ENCODE measurements around the gene RGS14.
"Not testable (repeated sequence)": the region's sequence is repeated elsewhere in the genome, so short reads cannot be mapped to it uniquely, and the experiment has no call there.

Gene RGS14

DNA sequence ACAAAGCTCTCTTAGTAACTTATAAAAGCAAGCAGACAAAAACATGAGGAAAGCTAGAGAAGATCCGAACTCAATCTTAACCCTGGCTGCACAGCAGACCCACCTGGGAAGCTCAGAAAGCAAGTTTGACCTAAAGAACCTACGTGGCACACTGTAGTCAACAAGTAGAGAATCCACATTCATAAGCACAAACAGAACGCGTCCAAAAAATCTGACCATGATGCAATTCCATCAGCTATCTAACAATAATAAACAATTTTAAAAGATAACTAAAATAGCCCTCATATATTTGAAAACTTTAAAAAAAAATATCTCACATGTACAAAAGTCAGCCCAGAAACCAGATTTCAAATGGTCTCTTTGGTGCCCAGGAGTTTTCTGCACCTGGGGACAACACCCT lies 10.9 kb upstream of the RGS14 start:
- DNase-seq (ENCODE audit: low read depth, low spot score): no peak

DNA sequence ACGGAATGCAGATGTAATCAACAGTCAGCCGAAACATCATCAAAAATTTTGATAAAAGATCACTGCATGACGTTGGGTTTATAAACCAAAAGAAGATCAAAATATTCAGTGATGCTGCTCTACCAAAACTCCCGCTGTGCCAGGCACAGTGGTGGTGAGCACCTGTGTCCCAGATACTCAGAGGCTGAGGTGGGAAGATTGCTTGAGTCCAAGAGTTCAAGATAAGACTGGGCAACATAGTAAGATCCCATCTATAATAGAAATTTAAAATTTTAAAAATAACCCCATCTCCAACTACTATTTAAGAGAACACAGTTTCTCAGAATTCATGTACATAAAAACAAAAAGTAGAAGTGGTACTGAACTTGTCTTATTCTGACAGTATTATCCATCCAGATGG lies 10.0 kb upstream of the RGS14 start:
- DNase-seq (ENCODE audit: low read depth, low spot score): no peak

DNA sequence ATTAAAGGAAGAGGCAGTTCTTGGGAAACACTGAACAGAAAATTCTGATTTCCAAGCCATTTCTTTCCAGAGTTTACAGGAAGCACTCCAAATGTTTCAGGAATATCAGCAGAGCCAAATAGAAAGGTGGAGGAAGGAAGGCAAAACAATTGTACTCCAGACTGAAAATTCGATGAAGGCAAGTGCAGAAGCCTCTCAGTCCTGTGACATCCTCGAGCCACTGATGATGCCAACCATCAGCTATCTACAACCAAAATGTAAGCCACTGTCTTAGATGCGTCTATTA lies 8.4 kb upstream of the RGS14 start:
- DNase-seq (ENCODE audit: low read depth, low spot score): no peak

DNA sequence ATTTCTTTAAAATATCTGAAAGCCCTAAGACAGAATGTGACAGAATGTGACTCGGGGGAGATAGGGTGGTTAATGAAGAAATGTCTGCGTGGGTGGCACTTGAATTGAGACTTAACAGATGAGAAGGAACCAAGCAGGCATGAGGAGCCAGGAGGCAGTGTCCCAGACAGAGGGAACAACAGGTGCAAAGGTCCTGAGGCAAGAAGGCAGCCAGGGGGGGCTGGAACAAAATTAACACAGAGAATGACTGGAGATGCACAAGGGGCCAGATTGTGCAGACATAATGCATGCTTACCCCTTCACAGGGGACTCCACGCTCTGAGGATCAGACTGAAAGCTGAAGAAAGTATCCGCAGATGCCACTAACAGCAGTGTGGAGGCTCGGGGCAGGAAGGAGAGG lies 8.0 kb upstream of the RGS14 start:
- DNase-seq (ENCODE audit: low read depth, low spot score): no peak

DNA sequence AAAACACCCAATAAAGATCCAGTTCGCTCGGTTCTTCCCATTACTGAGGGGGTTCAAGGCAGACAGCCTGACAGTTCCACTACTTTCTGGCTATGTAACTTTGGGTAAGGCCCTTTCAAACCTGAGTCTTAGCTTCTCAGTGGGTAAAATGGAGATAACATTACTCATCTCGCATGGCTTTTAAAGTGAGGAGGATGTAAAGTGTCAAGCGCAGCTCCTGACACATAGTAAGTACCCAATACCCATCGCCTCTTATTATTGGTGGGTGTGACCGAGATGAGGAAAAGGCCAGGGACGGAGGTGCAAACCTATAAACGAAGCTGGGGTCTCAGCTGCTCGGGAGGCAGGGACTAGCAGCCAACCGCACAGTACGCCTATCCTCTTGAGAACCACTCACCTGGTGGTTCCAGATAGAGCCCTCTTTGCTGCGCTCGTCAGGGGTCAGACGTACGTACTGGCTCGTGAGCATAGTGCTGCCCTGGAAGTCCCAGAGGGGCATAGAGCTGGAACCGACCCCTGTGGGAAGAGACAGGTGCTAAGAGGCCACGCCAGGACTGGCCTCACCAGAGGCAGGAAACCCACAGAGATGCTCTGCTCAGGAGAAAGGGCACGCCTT lies 6.8 kb upstream of the RGS14 start:
- DNase-seq (ENCODE audit: low read depth, low spot score): no peak

DNA sequence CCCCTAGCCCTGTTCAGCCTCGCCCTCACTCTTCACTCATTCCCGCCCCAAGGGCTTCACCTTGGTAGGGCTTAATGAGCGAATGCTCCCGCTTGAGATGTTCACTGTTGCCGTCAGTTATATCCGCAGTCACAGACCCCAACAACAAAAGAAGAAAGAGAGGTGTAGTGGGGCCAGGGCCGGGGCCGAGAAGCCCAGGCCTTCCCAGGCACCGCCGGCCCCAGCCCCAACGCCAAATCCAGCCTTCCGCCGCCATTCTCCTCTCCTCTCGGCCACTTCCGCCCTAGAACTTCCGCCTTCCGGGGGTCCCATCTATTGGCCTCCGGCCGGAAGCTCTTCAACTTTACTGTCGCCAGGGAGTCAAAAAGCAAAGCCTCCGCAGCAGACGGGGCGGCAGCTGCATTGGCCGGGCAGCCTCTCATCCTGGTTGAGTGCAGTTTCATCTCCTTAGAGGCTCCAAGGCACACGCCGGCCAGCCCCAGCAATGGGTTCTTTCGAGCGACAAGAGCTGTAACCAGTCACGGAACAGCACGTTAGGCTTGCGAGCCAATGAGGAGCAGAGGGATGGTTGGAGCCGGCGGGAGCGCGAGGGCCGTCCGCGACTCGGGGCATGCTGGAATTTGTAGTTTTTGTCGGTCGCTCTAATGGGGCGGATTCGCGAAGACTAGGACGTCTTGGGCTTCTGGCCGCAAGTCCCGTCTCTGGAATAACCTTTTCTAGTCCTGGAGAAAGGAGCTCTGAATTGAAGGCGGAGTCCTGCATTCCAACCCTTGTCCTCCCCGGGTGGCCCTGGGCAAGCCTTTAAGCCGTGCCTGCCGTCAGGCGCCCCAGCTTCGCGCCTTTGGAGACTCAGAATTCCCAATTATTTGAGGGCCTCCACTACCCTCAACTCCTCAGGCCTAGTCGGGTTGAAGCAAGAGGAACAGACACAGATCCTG lies 6.1 kb upstream of the RGS14 start, which contains the start of gene LMAN2:
Gene LMAN2, minus strand, starts transcription at position 277 of the 938 bp plus-strand sequence. Its CDS starts 21 bp downstream, at position 256.
- DNase-seq (ENCODE audit: low read depth, low spot score): peak; percentile 93

DNA sequence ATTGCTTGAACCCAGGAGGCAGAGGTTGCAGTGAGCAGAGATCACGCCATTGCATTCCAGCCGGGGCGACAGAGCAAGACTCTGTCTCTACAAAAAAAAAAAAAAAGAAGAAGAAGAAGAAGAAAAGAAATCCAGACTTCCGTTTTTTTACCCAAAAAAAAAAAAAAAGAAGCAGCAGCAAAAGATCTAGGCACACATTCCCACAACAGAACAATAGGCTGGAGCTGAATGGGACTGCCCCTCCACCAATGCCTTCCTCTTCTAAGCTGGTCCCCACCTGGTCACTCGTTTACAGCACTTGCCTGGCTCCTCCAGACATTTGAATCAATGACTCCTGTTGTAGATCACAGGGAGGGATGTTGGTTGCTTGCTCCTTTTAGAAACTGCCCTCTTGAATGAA lies 4.6 kb upstream of the RGS14 start:
- no peak for DNase-seq (ENCODE audit: low read depth, low spot score)

DNA sequence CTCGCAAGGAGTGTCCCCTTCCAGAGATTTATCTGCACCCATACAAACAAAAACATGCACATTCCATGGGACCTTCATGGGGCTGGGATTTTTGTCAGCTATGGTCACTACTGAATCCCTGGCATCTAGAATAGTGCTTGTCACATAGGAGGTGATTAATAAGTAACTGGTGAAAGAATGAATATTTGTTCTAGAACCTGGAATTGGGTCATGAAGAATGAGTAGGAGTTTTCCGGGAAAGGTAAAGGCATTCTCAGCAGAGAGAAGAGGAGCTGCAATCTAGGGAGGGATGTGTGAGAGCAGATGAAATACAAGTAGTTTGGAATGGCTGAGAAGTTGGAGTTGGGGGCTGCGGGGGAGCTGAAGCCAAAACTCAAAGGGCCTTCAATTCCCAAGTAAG lies 3.5 kb upstream of the RGS14 start:
- no peak for DNase-seq (ENCODE audit: low read depth, low spot score)

DNA sequence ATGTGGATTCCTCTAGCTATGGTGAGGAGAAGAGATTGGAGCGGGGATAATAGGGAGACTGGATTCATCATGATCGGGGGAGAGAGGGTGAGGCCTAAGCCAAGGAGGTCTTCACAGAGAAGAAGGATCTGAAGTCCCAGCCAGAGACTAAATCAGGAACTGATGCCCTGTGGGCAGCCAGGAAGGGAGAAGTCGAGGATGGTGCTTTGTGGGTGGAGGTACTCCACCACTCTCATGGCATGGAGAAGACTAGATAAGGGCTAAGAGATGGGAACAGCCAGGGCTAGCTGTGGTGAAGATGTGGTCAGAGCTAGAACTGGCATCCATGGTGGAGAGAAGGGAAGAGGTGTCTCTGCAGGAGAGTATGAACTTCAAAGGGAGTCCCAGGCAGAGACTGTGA lies 3.0 kb upstream of the RGS14 start:
- DNase-seq (ENCODE audit: low read depth, low spot score): no peak

DNA sequence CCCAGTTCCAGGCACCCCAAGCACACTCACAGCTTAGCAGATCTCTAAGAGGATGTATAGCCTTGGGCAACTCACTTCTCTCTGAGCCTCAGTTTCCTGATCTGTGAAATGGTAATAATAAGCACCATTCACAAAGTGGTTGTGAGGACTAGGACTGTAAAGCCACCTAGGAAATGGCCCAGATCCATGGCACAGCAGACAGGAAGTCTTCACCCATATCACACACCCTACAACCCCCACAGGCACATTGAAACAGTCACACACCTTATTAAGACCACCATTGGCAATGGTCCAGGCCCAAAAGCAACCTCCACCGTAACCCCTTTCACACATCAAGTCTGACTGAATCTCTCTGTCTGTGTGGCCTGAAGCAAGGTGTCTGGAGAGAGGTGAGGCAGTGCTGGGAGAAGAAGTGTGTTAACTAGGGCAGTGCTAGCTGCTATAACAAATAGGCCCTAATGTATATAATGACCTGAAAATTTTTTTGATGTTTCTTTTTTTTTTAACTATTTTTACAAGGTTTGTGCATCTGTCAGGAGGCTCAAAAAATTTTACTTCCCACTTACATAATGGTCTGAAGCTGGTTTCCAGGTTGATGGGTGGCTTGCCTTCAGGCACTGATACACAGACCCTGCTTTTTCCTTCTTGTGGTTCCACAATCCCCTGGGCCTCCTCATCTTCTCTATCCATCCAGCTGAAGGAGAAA lies 2.4 kb upstream of the RGS14 start:
- no peak for DNase-seq (ENCODE audit: low read depth, low spot score)

DNA sequence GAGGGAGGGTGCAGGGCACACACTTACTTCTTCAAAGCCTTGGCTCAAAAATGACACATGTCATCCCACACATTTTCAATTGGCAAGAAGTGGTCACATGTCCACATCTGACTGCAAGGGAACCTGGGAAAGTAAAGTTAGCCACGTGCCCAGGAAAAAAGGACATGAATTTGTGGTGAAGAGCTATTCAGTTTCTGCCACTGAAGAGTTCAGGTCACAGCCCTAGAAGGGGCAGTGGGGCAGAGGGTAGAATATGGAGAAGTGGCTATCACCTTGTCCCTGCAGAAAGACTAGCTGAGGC lies 1.9 kb upstream of the RGS14 start:
- DNase-seq (ENCODE audit: low read depth, low spot score): no peak

DNA sequence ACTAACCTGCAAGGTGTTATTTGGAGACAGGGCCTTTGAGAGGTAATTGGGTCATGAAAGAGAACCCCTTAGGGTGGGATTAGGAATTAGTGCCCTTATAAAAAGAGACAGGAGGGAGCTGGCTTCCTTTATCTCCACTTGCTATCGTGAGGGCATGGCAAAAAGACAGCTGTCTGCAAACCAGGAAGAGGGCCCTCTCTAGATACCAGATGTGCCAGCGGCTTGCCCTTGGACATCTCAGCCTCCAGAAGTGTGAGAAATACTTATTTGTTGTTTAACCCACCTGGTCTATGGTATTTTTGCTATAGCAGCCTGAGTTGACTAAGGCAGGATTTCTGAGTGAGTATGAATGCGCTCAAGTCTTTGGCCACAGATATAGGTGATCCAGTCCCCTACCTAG lies 978 bp upstream of the RGS14 start:
- DNase-seq (ENCODE audit: low read depth, low spot score): no peak

DNA sequence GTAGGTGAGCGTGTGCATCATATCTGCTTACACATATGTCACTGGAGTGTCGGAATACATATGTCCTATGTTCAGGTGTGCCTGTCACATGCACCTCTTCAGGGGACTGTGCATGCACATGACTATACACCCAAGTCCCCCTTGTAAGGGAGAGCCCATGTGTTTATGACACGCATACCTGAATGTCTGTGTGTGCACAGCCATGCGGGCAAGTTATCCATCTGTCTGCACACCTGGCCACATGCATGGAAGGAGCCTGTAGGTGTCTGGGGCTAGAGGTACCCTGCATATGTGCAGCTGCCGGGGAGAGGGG lies 622 bp upstream of the RGS14 start:
- no peak for DNase-seq (ENCODE audit: low read depth, low spot score)

DNA sequence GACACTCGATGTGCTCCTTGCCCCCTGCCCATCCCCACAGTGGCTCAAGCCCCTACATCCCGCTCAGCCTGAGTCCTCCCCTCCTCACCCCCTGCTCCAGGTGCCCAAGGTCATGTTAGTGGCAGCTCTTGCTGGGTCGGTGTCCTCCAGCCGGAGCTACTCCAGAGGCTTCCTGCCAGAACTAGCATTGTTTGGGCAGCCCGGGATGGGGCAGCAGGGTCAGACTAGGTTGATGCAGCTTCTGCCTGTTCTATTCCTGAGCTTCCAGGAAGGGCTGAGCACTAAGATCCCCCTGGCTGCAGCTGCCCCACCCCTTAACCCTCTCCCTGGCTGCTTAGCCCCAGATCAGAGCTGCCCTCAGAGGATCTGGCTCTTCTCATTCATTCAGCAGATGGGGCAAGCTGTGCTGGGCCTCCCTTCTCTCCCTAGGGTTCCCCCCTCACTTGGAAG lies 671 bp downstream of the RGS14 start:
- no peak for DNase-seq (ENCODE audit: low read depth, low spot score)

DNA sequence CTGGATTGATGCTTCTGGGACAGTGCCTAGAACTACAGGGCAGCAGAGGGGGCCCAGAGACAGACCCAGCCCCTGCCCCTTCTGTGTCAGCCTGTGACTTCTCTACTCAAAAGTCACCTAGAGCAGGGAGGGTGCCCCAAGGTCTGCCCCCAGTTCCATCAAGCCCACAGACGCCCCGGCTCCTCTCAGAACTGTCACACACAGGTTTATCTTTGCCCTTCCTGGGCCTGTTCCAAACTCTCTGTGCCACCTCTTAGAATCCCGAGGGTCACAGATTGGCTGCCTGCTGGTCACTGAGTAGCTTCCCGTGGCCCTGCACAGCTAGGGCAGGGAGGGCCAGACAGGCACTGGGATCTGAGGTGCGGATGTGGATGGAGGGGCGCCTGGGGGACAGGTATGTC lies 1.7 kb downstream of the RGS14 start:
- DNase-seq (ENCODE audit: low read depth, low spot score): no peak

DNA sequence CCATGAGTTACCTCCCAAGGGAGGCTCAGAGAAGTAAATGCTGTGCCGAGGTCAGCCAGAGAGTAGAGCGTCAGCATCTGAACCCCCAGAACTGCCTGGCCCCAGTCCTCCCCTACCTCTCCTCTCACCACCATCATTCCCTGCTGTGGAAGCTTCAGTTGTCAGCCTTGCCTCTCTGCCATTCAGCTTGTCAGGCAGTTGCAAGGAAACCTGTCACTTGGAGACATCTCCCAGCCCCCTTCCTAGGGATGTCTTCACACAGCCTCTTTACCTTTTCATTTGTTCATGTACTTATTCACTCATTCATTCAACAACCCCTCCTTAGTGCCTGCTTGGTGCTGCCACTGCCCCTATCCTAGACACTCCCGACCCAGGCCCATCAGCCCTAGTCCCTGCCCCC lies 2.1 kb downstream of the RGS14 start:
- no peak for DNase-seq (ENCODE audit: low read depth, low spot score)

DNA sequence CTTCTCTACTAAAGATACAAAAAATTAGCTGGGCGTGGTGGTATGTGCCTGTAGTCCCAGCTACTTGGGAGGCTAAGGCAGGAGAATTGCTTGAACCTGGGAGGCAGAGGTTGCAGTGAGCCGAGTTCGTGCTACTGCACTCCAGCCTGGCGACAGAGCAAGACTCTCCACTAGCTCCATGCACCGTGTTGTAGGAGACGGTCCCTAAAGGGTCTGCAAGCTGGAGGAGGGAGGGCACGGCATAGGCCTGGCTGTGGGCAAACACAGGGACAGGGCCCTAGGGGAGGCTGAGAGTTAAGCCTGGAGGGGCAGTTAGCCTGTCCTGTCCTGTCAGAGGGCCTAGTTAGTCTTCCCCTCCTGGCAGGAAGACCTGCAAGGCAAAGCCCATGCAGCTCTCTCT lies 3.0 kb downstream of the RGS14 start:
- not testable (repeated sequence) for DNase-seq (ENCODE audit: low read depth, low spot score)

DNA sequence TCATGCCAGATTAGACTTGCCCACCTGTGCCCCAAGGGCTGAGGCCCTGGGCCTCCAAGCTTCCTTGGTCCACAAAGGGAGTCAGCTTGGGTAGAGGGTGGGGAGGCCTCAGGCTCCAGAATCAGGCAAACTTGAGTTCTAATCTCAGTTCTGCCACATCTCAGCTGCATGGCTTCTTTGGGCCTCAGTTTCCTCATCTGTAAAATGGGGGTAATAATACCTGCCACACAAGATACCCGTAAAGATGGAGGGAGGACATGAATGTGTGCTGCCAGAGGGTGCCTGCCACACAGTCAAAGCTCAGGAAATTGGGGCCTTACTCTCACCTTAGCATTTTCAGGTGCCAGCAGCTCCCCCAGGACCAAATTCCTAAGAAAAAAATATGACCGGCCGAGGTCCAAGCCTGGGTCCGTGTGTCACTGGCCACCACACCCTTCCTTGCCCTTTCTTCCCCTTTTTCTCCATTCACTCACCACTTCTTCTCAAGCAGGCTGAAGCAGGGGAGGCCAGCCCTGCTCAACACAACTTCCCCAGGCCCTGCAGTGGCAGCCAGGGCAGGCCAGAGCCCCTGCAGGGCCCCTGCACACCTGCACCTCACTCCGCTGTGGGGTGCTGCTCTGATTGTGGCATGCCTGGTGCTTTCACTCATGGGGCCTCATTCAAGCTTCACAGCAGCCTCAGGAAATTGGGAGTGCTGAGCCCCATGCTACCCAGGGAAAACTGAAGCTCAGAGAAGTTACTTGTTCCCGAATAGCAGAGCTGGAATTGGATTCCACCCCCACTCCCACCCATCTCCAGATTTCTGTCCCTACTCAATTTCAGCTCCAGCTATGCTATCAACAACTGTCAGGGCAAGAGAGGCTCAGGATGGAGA lies 3.9 kb downstream of the RGS14 start:
- no peak for DNase-seq (ENCODE audit: low read depth, low spot score)

DNA sequence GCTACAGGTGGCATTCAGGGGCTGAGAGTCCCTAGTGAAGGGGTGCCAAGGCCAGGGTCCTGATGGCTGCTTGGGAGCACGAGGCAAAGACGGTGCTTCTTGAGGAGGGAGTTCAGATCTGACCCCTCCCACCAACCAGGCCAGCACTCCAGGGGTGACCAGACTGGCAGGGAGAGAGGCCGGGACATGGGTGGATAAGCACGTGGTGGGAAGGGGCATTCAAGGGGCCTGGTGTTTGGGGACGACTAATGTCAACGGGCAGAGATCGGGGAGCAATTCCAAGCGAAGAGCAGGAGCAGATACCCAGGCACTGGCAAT lies 4.5 kb downstream of the RGS14 start:
- DNase-seq (ENCODE audit: low read depth, low spot score): no peak

DNA sequence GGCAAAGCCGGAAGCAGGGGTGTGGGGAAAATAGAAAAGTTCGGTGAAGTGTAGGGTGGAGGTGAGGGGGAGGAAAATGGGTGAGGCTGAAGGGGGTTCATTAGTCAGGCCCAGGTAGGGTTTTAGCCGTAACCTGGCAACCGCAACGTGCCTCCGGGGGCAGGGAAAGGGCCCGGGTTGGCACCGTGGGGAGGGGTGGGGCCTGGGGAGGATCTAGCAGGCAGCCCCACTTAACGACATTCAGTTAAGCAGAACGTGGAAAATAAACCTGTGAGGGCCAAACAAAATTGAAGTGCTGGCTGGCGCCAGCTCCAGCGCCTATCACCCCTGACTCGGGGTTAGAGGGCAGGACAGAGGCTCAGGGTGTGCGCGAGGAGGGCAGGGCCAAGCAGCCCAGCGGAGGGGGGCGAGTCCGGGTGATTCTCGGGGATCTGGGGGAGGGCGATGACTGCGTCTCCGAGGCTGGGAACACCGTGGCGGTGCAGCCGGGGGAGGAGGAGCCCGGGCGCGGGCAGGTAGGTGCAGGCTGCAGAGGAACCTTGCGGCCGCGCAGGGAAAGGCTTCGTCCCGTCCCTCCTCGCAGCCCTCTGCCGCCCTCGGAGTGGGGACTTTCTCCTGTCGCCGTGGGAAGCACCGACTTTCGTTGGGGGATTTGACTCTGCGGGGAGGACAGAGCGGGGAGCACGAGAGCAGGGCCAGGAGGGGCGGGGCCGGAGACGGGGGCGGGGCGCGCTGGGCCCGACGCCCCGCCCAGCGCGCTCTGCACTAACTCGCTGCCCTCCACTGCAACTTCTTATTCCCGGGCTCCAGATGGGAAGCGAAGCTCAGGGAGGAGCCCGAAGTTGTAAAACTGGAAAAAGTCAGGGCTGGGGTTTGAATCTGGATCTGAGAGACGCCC lies 5.1 kb downstream of the RGS14 start:
- no peak for DNase-seq (ENCODE audit: low read depth, low spot score)

DNA sequence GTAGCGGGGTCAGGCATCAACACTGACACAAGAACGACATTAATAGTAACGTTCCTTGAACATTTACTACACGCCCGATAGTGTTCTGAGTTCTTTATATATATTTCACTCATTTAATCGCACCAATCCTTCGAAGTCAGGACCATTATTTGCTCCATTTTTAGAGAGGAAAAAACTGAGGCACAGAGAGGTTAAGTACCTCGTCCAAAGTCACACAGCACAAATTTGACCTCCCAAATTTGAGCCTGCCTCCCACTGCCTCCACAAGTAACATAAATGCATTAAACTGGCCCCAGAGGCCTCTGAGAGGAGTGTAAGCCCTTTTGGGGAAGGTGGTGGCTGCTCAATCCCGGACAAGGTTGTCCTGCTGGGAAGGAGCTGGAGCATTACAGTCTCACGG lies 5.8 kb downstream of the RGS14 start:
- DNase-seq (ENCODE audit: low read depth, low spot score): no peak
